ENCODE results near the gene IGHMBP2.
"Not testable (repeated sequence)": the region's sequence is repeated elsewhere in the genome, so short reads cannot be mapped to it uniquely, and the experiment has no call there.

The IGHMBP2 gene

GRCh38 chr11:68965901-68966853, 62.5 kb downstream of the IGHMBP2 start:
- no peak for DNase-seq

- no peak for DNase-seq
These were observed 63.4 kb downstream of the IGHMBP2 start for GRCh38 chr11:68966894-68967780.

- DNase-seq, result no peak
These were observed 64.9 kb downstream of the IGHMBP2 start for GRCh38 chr11:68968306-68969250.

GRCh38 chr11:68969386-68969785, 65.7 kb downstream of the IGHMBP2 start:
- no peak for DNase-seq

DNA sequence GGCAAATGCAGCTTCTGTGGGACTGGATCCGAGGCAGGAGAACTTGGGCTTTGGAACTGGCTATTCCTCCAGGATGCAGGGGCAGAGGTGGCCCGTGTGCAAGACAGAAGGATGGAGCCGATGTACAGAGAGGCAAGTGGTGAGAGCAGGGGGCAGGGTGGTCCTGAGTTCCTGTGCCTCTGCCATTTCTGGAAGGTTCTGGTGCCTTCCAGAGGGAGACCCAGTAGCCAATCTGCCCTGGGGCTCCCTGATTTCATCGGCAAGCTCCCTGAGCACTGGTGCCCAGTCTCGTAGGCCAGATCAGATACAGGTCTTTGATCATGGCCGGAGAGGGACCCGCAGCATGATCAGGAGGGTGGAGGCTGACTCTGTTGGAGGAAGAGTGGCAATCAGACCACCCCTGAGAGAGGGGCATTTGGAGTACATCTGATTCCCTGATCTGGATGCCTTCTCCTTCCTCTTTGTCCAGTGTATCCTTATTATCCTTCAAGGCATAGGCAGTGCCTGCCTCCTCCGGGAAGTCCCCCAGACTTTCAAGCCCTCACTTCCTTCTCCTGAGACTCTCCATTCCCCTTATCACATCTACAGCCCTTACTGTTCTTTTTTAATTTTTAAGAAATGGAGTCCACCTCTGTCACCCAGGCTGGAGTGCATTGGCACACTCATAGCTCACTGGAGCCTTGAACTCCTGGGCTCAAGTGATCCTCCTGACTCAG, 67.4 kb downstream of the IGHMBP2 start:
- DNase-seq, result no peak

GRCh38 chr11:68973219-68973618, 69.5 kb downstream of the IGHMBP2 start:
- DNase-seq, result no peak

- DNase-seq, result not testable (repeated sequence)
These were observed 70.0 kb downstream of the IGHMBP2 start for GRCh38 chr11:68973706-68974105.

- no peak for DNase-seq
These were observed 70.9 kb downstream of the IGHMBP2 start for GRCh38 chr11:68974421-68975194.

GRCh38 chr11:68976095-68976494, 72.4 kb downstream of the IGHMBP2 start:
- DNase-seq, result no peak

DNA sequence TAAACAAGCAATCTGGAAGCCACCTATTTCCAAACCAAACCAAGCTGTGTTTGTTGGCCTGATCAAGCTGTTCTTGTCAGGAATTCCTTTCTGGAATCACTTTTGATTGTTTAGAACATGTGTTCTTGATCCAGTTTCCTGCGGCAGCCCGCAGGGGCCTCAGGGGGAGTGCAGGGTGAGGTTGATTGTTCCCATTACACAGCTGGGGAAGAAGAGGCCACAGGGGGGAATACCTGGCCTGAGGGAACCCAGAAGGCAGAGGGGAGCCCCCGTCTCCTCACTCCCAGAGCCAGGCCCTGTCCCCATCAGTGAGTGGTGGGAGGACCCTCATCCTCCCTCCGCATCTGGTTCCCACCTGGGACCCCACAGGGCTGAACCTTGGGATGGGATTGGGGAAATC, 72.9 kb downstream of the IGHMBP2 start:
- DNase-seq, result no peak

- DNase-seq, result no peak
These were observed 74.3 kb downstream of the IGHMBP2 start for GRCh38 chr11:68977781-68978625.

DNA sequence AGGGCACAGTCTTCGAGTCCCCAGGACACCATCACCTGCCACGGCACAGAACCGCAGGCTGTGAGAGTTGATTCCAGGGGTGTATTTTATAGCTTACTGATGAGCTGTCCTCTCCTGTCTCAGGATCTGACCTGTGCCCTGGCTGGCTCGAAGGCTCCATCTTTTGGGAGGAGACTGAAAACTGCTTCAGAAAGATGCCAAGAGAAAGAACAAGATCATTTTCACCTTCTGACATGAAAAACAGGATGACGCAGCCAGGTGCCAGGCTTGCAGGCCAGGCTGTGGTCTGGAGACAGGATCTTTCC, 74.9 kb downstream of the IGHMBP2 start:
- no peak for DNase-seq

- DNase-seq, result no peak
These were observed 75.4 kb downstream of the IGHMBP2 start for GRCh38 chr11:68978931-68979594.

DNA sequence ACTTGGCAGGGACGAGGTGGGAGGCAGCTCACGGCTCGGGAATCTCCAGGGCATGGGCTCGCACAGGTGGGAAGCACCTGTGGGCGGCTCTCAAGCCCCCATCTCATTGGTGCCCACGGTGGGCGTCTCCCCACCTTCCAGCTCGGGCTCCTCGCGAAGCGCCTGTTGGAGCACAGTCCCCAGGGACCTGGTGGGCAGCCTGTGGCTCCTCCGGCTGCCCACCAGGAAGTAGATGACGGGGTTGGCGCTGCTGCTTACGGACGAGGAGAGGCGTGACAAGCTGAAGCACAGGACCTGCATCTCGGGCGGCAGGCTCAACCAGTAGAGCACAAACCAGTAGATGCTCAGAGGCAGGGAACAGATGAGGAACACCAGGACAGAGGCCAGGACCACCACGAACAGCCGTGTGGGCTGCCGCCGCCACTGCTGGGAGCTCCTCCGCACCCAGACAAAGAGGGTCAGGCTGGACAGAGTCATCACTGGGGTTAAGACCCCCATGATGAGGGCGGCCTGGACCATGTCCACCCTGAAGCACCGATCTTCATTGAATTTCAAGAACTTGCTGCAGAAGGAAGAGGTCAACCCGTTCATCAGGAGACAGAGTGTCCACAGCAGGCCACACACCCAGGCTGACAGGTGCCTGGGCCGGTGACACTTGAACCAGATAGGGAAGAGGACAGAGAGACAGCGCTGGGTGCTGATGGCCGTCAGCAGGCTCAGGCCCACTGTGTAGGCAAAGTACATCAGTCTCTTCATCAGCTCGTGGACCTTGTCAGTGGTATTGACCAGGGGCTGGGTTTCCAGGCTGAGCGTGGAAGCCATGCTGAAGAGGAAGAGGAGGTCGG, 76.5 kb downstream of the IGHMBP2 start:
- no peak for DNase-seq

- DNase-seq, result no peak
These were observed 77.0 kb downstream of the IGHMBP2 start, which contains the start of gene MRGPRD for GRCh38 chr11:68980776-68981065. TSS of gene MRGPRD (minus strand) at chr11:68980986. CDS start at chr11:68980986, 0 bp downstream.

- no peak for DNase-seq
These were observed 78.4 kb downstream of the IGHMBP2 start for GRCh38 chr11:68982134-68982533.

GRCh38 chr11:68983801-68984200, 80.1 kb downstream of the IGHMBP2 start:
- DNase-seq, result no peak

DNA sequence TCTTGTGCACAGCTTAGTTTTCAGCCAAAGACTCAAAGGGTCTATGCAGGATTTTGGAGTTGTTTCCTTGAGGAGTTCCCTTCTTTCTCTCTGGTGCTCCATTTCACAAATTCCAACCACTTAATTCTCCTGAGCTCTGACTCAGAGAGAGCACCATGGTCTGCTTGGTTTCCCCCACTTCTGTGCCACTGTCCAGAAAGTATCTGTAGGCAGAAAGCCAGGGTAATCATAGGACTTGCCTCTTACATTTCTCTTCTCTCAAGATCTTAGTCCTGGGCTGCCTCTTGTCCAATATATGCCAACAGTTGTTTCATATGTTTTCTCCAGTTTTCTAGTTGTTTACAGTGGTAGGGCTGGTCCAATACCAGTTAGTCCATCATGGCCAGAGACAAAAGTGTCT, 83.5 kb downstream of the IGHMBP2 start:
- no peak for DNase-seq

- DNase-seq, result no peak
These were observed 84.8 kb downstream of the IGHMBP2 start for GRCh38 chr11:68988491-68988890.
